Esophagus (tissue), 2 donors: ENCODE results near the gene CSNK1A1. TPM values are rescaled to one million over a fixed set of nuclear protein-coding genes. Genes with fewer than 3 reads are reported as not detected.
"Not testable (repeated sequence)": the region's sequence is repeated elsewhere in the genome, so short reads cannot be mapped to it uniquely, and the experiment has no call there.

Source experiments
- H3K27ac ChIP-seq, 2 donors: one replicate each; pipeline ENCODE4 v1.5.1; 2013; ENCODE audit warnings: low read depth in 2 of 2, mild to moderate bottlenecking in 2 of 2, inconsistent platforms in 1 of 2, low read length in 1 of 2, moderate library complexity in 1 of 2
- H3K27me3 ChIP-seq, 2 donors: one replicate each; pipeline ENCODE4 v1.6.1; 2013; ENCODE audit warnings: low read length in 2 of 2, control low read depth in 1 of 2, mild to moderate bottlenecking in 1 of 2; ENCODE audit not compliant: insufficient read depth in 2 of 2, control insufficient read depth in 1 of 2
- H3K36me3 ChIP-seq, 2 donors: one replicate each; pipeline ENCODE4 v1.6.1; 2013; ENCODE audit warnings: low read length in 1 of 2; ENCODE audit not compliant: control insufficient read depth in 2 of 2, insufficient read depth in 2 of 2
- H3K4me1 ChIP-seq, 2 donors: one replicate each; pipeline ENCODE4 v1.6.1; 2013; ENCODE audit warnings: low read length in 1 of 2; ENCODE audit not compliant: control insufficient read depth in 2 of 2, insufficient read depth in 2 of 2
- H3K4me3 ChIP-seq, 2 donors: one replicate each; pipeline ENCODE4 v1.5.1; 2013; ENCODE audit warnings: low read length in 2 of 2, mild to moderate bottlenecking in 2 of 2, low read depth in 1 of 2, moderate library complexity in 1 of 2
- H3K9me3 ChIP-seq, 2 donors: one replicate each; pipeline ENCODE4 v1.6.1; 2013; ENCODE audit warnings: mild to moderate bottlenecking in 2 of 2, low read depth in 1 of 2, low read length in 1 of 2, moderate library complexity in 1 of 2; ENCODE audit not compliant: control insufficient read depth in 2 of 2, insufficient read depth in 1 of 2
- WGBS, 2 donors: extraction: QIAGEN DNeasy Blood & Tissue Kit; methylation state at CpG; one replicate each; pipeline ENCODE4 v1.1.7; 2013; 5-methylcytosine and 5-hydroxymethylcytosine counted together
- polyA plus RNA-seq, 2 donors: library from polyadenylated mRNA; stranded (reverse); fragments of 200-250 nt; gene quantifications; one replicate each; pipeline ENCODE4 v1.2.3, GENCODE V29; 2013
- donor health status: healthy with polysubstance abuse.
- donor health status: Bipolar disorder and iron deficiency.

CSNK1A1 gene
- polyA plus RNA-seq, 2 donors = 81.1 to 91.8 TPM

DNA sequence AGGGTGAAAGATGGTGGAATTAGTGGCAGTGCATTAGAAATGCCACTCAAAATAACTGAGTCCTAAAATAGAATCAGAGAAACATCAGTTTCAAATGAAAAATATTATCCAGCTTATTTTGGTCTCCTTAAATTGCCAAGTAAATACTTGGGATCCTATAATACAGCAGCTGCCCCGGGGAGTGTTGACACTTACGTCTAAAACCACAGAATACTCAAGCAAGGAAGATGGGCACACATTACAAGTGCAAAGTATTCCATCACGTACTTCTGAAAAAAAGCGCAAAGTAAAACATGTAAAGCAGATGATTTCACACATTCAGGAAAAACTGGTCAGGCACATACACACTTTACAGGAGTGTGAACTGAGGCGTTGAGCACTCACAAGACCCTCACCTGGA is 27.7 kb upstream of the CSNK1A1 start:
- Histone ChIP-seq H3K27me3 (no peaks in the 10 kb centered on the region), H3K36me3 (no peaks in the 10 kb centered on the region), H3K9me3 (no peaks in the 10 kb centered on the region), H3K4me3 (no peak overlapping the region), H3K27ac (no peak overlapping the region), H3K4me1 (no peaks in the 10 kb centered on the region)
- WGBS, 2 donors = 71 to 78% methylated on average over 5 of the region's 5 CpGs

GRCh38 chr5:149576021-149576420 is 24.8 kb upstream of the CSNK1A1 start:
- Histone ChIP-seq H3K27me3 (no peaks in the 10 kb centered on the region), H3K27ac (no peak overlapping the region), H3K4me3 (no peak overlapping the region), H3K4me1 (no peaks in the 10 kb centered on the region), H3K36me3 (no peaks in the 10 kb centered on the region), H3K9me3 (no peaks in the 10 kb centered on the region)
- 81 to 85% methylated on average over 3 of the region's 3 CpGs for WGBS, 2 donors

DNA sequence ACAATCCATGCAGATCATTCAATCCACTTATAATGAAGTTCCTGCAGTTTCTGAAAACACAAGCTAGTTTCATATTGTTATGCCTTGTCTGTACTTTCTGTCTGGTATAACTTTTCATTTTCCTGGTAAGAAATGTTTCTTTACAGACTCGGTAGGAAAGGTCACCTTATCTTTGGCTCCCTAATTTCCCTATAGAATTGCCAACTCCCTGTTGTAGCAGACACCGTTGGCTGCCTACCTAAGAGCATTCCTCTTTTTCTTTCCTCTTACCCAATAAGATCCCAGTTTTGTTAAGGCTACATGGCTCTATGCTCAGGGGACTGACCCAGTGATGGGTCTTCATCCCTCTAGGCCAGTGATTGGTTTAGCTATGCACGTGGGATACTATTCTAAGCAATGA is 23.9 kb upstream of the CSNK1A1 start:
- H3K4me1 ChIP-seq = no peaks in the 10 kb centered on the region
- WGBS, 2 donors = 76 to 84% methylated on average over 3 of the region's 3 CpGs
- H3K9me3 ChIP-seq = no peaks in the 10 kb centered on the region
- no peak overlapping the region for H3K4me3 ChIP-seq
- H3K27me3 ChIP-seq = no peaks in the 10 kb centered on the region
- no peak overlapping the region for H3K27ac ChIP-seq
- H3K36me3 ChIP-seq = no peaks in the 10 kb centered on the region

DNA sequence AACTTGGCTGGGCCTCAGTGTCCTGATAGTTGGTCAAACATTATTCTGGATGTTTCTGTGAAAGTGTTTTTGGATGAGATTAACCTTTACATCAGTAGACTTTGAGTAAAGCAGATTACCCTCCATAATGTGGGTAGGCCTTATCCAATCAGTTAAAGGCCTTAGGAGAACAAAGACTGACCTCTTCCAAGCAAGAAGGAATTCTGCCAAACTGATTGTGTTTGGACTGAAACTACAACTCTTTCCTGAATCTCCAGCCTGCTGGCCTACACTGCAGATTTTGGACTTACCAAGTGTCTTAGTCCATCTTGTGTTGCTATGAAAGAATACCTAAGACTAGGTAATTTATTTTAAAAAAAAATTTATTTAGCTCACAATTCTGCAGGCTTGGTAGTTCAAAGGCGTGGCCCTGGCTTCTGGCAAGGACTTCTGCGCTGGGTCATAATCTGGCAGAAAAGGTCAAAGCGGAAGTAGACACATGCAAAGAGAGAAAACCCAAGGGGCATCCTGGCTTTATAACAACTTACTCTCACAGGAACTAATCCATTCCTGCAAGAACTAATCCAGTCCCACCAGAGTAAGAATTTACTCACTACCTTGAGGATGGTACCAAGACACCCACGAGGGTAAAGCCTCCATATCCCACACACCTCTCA is 21.5 kb upstream of the CSNK1A1 start:
- WGBS, 2 donors = 76 to 81% methylated on average over 4 of the region's 4 CpGs
- Histone ChIP-seq H3K27me3 (no peaks in the 10 kb centered on the region), H3K4me3 (no peak overlapping the region), H3K4me1 (no peaks in the 10 kb centered on the region), H3K9me3 (no peaks in the 10 kb centered on the region), H3K27ac (no peak overlapping the region), H3K36me3 (no peaks in the 10 kb centered on the region)

DNA sequence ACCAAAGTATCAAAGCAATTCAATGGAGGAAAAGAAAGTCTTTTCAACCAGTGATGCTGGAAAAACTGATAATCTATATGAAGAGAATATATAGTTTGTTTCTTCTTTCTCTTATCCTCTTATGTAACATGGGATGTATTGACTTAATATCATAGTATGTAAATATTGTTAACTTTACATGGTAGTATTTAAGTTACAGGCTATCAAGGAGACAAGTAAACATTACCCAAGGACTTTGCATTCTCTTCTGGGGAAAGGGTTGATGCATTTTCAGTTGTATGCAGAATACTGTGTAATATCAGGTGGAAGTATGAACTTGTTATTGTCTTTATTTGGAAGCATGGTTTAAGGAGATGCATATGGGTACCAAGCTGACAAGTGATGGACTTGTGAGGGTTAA is 20.9 kb upstream of the CSNK1A1 start:
- H3K4me1 ChIP-seq = no peaks in the 10 kb centered on the region
- no peaks in the 10 kb centered on the region for H3K9me3 ChIP-seq
- no peaks in the 10 kb centered on the region for H3K36me3 ChIP-seq
- H3K27ac ChIP-seq = no peak overlapping the region
- H3K4me3 ChIP-seq = no peak overlapping the region
- no peaks in the 10 kb centered on the region for H3K27me3 ChIP-seq

GRCh38 chr5:149567226-149567625 is 16.0 kb upstream of the CSNK1A1 start:
- 63 to 84% methylated on average over 1 of the region's 1 CpG for WGBS, 2 donors
- Histone ChIP-seq H3K27me3 (no peaks in the 10 kb centered on the region), H3K4me3 (no peak overlapping the region), H3K9me3 (no peaks in the 10 kb centered on the region), H3K27ac (no peak overlapping the region), H3K36me3 (no peaks in the 10 kb centered on the region), H3K4me1 (peaks cover 0 to 4% of the 10 kb centered on the region in 2 donors)

DNA sequence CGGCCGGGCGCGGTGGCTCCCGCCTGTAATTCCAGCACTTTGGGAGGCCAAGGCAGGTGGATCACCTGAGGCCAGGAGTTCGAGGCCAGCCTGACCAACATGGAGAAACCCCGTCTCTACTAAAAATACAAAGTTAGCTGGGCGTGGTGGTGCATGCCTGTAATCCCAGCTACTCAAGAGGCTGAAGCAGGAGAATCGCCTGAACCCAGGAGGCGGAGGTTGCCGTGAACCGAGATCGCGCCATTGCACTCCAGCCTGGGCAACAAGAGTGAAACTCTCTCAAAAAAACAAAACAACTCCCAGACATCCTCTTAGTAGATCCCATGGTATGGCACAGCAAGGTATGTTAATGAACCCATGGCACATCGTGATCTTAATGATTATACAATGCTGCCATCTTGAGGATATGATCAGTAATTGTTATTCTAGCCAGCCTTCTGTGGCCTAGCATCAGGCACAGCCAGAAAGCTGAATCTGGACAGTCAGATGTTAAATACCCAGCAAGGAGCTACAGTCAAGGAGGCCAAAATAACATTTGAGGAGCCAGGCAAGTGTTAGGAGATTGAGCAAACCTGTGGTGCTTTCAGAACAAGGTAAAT is 13.4 kb upstream of the CSNK1A1 start:
- not testable (repeated sequence) for H3K4me1 ChIP-seq, H3K36me3 ChIP-seq, H3K4me3 ChIP-seq, H3K9me3 ChIP-seq, H3K27me3 ChIP-seq
- peak overlapping the region; percentile 59 to 62 for H3K27ac ChIP-seq
- WGBS, 2 donors = 42 to 48% methylated on average over 15 of the region's 15 CpGs

DNA sequence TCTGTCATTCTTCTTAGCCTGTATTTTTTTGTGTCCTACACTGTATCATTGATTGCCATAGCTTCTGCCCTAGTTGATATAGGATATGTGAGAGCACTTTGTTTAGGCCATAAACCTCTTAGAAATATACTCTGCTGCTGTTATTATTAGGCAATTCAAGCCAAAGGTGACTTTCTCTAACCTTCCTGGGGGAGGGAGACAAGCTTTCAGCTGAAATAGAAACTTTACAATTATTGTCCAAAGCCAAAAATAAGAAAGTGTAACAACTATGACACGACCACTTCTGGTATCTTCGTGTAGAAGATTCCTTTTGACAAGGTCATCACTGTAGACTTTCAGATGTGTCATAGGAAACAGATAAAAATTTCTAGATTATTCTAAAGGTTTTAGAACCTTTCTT is 12.2 kb upstream of the CSNK1A1 start:
- peaks cover 0 to 4% of the 10 kb centered on the region in 2 donors for H3K4me1 ChIP-seq
- peak overlapping the region in 1 of 2 donors; percentile 91 for H3K27ac ChIP-seq
- H3K36me3 ChIP-seq = no peaks in the 10 kb centered on the region
- no peaks in the 10 kb centered on the region for H3K9me3 ChIP-seq
- no peak overlapping the region for H3K4me3 ChIP-seq
- WGBS, 2 donors = 41 to 45% methylated on average over 2 of the region's 2 CpGs
- no peaks in the 10 kb centered on the region for H3K27me3 ChIP-seq

DNA sequence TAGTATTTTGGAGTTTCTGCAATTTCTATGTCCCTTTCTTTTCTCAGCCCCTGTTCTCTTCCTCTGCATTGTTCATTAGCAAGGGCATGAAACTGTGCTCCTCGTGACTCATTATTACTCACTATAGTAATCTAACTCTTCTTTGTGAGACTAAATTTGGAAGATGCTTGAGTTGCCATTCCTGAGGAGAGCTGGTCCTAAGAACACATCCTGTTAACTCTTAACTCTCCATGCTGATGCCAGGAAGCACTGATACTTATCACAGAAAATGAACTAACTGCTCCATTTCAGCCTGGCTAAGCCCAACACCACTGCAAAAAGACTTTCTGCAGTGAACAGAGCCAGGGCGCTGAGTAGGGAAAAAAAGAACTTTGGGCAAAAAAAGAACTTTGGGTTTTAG is 10.6 kb upstream of the CSNK1A1 start:
- Histone ChIP-seq H3K27ac (peak overlapping the region; percentile 91 to 95), H3K9me3 (no peaks in the 10 kb centered on the region), H3K4me3 (no peak overlapping the region), H3K36me3 (no peaks in the 10 kb centered on the region), H3K4me1 (peaks cover 0 to 4% of the 10 kb centered on the region in 2 donors), H3K27me3 (no peaks in the 10 kb centered on the region)
- WGBS, 2 donors = 26 to 43% methylated on average over 2 of the region's 2 CpGs

- Histone ChIP-seq H3K27me3 (no peaks in the 10 kb centered on the region), H3K4me3 (no peak overlapping the region), H3K36me3 (no peaks in the 10 kb centered on the region), H3K9me3 (no peaks in the 10 kb centered on the region), H3K27ac (no peak overlapping the region), H3K4me1 (peaks cover 0 to 4% of the 10 kb centered on the region in 2 donors)
- WGBS, 2 donors = 79 to 82% methylated on average over 2 of the region's 2 CpGs
These were observed 8.5 kb upstream of the CSNK1A1 start for GRCh38 chr5:149559706-149560105.
